GM19240 (cell line): ENCODE data around the gene ANO1.

Source experiments
- DNase-seq: peaks from one replicate; pipeline ENCODE4 v3.0.0; 2011; ENCODE audit warnings: low spot score; ENCODE audit not compliant: insufficient read length

ANO1 gene

DNA sequence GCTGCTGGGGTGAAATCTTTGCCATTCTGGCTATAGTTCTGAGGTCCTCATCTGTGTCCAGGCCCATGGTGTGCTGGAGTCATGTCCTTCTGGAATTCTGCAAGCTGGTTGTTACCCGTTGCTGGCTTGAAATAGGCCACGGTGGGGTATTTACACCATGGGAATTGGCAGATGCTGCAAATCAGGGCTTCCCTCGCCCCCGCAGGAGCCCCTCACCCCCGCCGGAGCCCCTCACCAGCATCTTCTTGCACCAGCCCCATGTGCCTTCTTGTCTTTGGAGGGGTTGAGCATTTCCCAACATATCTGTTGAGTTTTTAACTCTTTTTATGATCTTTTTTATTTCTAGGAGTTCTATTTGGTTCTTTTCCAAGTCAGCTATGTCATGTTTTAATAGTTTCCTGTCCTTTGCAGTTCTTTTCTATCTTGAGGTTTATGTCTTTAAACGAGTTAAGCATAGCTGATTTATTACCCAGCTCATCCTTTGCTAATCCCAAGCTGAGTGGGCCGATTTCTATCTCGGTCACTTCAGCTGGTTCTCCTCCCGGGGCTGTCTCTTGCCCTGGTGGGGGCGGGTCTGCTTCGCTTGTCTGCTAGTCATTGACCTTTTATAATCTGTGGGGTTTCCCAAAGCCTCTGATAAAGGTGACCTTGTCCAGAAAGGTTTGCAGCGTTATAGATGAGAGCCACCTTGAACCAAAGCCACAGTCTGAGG lies 17.6 kb downstream of the ANO1 start:
- no peak for DNase-seq

GRCh38 chr11:70097783-70098563 lies 19.9 kb downstream of the ANO1 start:
- DNase-seq, result no peak

- no peak for DNase-seq
These were observed 20.8 kb downstream of the ANO1 start for GRCh38 chr11:70098936-70099335.

DNA sequence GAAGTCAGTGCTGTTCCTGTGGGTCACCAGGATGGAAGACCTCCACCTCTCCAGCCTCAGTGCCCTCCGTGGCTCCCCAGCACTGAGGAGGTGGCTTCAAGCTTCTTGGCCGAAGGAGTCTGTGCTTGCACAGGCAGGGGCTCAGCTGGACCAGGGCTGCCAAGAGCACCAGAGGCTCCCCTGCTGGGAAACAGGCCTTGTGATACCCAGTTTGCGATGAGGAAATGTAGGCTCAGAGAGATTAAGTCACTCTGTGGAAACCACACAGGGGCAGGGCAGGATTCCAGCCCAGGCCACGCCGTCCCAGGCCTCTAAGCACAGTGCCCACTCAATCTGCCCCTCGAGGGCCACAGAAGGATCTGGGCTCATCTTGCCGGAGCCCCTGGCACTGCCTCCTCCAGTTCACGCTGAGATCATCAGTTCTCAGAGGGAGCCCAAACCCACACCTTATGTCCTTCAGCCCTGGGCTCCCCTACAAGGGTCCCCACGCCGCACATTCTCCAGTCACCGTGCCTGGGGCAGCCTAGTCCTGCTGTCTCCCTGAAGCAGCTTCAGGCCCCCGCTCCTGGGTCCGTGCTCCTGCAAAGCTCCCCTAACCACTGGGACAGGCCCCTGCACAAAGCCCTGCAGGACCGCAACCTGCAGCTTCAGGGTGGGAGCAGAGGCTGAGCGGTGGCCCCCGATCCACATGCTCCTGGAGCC lies 21.6 kb downstream of the ANO1 start:
- DNase-seq, result no peak

GRCh38 chr11:70100280-70100603 lies 22.1 kb downstream of the ANO1 start:
- no peak for DNase-seq

- DNase-seq, result no peak
These were observed 22.7 kb downstream of the ANO1 start for GRCh38 chr11:70100791-70101190.

GRCh38 chr11:70103256-70103975 lies 25.3 kb downstream of the ANO1 start:
- no peak for DNase-seq

GRCh38 chr11:70104419-70104818 lies 26.3 kb downstream of the ANO1 start:
- no peak for DNase-seq

- DNase-seq, result no peak
These were observed 26.8 kb downstream of the ANO1 start for GRCh38 chr11:70104961-70105360.

DNA sequence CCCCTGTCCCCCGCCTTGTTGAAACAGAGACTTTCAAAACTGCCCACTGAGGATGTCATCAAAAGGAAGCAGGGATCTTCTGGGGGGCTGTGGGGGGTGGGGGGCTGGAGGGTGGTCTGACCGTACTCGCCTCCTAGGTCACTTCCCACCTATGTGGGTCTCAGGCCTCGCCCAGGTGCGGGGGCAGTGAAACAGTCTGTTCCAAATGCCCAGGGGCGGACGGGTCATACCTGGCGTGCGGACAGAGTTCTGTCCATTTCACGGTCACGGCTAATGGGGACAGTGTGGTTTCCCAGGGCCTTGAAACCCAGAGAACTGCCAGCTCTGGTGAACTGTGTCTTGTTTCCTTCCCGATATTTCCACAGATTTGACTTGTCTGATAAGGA lies 27.2 kb downstream of the ANO1 start:
- no peak for DNase-seq

DNA sequence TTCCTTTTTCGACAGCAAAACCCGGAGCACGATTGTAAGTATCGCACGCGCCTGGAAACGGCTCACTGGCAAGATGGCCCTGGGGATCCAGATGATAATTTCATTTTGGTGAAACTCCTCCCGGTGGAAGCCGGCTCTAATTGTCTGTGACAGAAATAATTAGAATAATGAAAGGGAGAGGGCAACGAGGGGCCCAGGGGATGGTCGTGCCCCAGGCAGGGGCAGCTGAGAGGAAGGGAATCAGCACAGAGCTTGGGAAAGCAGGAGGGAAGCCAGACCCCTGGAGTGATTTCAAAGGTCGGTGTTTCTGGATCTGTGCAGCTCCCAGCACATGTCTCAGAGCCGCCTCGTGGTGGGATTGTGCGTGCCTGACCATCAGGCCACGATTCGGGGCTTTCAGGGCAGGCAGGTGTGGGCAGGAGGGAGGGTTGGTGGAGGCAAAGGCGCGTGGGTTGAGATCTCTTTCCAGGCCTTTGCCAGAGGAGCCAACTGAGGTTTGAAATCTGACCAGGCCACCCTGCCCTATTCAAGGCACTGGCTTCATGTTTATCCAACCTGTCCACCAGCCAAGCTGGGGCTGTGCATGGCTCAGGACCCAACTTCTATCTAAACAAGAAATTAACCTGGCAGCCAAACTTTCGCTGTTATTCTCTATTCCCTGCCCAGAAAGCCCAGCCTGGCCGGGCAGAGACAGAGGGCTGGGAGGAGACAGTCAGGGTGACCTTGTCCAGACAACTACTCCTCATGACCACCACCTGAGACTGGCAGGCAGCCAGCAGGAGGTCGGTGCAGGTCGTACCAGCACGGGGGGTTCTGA lies 27.8 kb downstream of the ANO1 start:
- DNase-seq, result no peak

GRCh38 chr11:70106757-70107156 lies 28.6 kb downstream of the ANO1 start:
- no peak for DNase-seq

DNA sequence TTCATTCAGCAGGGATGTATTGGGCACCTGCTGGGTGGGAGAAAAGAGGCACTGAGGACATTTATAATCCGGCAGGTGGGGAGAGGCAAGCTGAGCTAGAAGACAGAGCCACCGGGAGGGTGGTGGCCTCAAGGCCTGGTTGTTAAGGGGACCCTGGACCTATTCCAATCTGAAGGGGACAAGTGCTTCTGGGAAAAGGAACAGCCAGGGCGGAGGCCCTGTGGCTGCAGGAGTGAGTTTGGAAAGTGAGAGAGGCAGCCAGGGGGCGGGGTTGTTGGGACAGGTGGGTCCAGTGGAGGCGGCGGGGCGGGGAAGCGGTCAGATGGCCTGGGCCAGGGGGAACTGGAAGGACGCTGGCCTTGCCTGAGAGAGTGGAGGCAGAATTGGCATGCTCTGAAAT lies 29.1 kb downstream of the ANO1 start:
- no peak for DNase-seq

DNA sequence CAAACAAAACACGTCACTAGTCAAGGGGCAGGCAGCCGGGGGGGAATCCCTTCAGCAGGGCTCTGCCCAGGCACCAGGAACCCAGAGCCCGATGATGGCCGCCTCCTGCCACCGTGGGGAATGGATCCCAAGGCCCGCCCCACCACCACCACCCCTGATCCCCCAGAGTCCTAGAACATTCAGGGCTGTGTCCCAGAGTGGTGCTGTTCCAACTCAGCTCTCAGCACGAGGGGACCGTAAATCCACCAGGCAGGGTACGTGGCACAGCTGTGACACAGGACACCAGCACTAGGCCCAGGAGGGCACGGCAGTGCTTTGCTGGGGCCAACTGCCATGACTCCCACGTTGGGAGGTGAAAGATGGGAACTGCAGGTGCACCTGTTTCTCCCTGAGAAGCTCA lies 29.6 kb downstream of the ANO1 start:
- DNase-seq, result no peak

DNA sequence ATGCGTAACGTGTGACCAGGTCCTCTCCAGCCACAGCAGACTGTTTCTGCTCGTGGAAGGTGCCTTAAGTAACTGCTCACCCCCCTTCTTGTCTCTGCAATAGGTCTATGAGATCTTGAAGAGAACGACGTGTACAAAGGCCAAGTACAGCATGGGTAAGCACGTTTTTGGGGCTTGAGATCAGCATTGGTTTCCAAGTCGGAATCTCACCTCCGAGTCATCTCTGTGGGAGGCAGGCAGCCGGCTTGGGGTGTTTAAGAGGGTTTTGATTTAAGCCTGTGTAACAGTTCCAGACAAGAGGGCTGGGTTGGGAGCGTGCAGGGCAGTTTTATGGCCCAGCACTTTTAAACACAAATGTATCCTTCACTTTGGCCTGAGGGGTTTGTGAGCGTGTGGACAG lies 30.1 kb downstream of the ANO1 start:
- DNase-seq, result no peak

- DNase-seq, result no peak
These were observed 30.9 kb downstream of the ANO1 start for GRCh38 chr11:70109006-70109405.

DNA sequence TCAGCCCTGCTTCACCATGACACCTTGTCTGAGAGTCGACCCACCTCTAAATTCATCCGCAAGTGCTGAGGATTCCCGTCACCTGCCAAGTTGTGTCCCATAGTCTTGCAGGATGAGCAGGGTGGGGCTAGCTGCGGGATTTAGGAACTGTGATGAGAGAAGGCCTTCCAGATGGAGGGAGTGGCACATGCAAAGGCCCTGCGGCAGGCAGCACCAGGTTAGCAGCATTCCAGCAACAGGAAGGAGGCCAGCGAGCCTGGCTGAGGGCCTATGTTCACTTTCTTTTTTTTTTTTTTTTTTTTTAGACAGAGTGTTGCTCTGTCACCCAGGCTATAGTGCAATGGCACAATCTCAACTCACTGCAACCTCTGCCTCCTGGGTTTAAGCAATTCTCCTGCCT lies 31.8 kb downstream of the ANO1 start:
- DNase-seq, result no peak

DNA sequence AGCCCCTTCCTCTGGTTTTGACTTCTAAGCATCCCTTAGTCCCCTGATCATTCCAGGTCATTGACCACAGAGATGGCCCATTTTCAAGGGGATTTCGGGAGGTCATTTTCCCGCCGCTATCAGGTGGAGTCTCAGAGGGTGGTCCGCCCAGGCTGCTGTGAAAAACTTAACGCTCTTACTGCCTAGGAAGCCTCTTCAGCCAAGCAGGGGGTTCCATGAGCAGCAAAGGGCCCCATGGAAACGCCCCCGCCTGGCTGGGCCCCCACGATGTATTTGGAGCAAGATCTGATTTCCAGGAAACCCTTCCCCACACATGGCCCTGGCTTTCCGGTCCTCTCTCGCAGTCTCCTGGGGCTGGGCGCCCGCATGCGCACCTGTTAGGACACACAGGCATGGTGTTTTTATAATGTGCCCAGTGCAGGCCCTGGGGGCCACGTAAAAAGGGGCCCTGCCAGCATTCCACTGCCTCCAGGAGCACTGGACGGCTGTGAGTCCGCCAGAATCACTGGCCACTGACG lies 32.5 kb downstream of the ANO1 start:
- no peak for DNase-seq

GRCh38 chr11:70111269-70112016 lies 33.3 kb downstream of the ANO1 start:
- no peak for DNase-seq

- no peak for DNase-seq
These were observed 33.9 kb downstream of the ANO1 start for GRCh38 chr11:70112017-70112434.
